GM12873 (cell line): ENCODE measurements around the gene STX10.

Experiments used
- CTCF ChIP-seq: IDR thresholded peaks from 2 replicates; pipeline ENCODE4 v1.5.1; 2012; ENCODE audit warnings: low read depth, mild to moderate bottlenecking, moderate library complexity, low read length, control low read depth; ENCODE audit not compliant: insufficient read depth; ENCODE audit errors: missing control alignments

STX10 gene

GRCh38 chr19:13117176-13117771 is 32.9 kb downstream of the STX10 start:
- TF ChIP-seq CTCF = no peak

GRCh38 chr19:13116282-13117175 is 33.6 kb downstream of the STX10 start, which contains the start of gene TRMT1:
TRMT1 (minus strand) TSS chr19:13116740; CDS start chr19:13116399, 341 bp downstream.
- no peak for TF ChIP-seq CTCF

GRCh38 chr19:13115936-13116281 is 34.3 kb downstream of the STX10 start:
- no peak for TF ChIP-seq CTCF

- TF ChIP-seq CTCF = no peak
Measured at GRCh38 chr19:13112555-13112954, 37.6 kb downstream of the STX10 start.

- TF ChIP-seq CTCF = no peak
Measured at GRCh38 chr19:13110099-13110610, 40.0 kb downstream of the STX10 start.

GRCh38 chr19:13109361-13110098 is 40.6 kb downstream of the STX10 start:
- no peak for TF ChIP-seq CTCF
